ENCODE measurements around the gene DDI1.

- TF ChIP-seq CTCF (IDR thresholded peaks at IDR 0.05) (no peak), POLR2A (IDR thresholded peaks at IDR 0.05) (no peak)
Observed at GRCh38 chr11:104049116-104049515, 12.7 kb downstream of the DDI1 start.

Data from heart left ventricle (tissue), 13 donors.